GM12878 (cell line): ENCODE data around the gene CD27. TPM values are rescaled to one million over a fixed set of nuclear protein-coding genes. Genes with fewer than 3 reads are reported as not detected.

Experiments
- ATAC-seq: fragments of 200-7000 bp; cut with Tn5 transposase; 3 replicates; pipeline ENCODE4 v1.9.1; 2020; ENCODE audit warnings: mild to moderate bottlenecking, moderate library complexity
- BruUV-seq: library from RNA; stranded (reverse); fragments of 400-500 nt; replicated peaks from 2 replicates; lab custom pipeline; 2021; lab: Mats Ljungman, UMichigan
- CTCF ChIA-PET: fragments of 300-600 bp; sonication (Branson Sonifier 250); formaldehyde crosslinking; extraction: SDS; loops from one replicate; lab custom pipeline; 2021; ENCODE audit warnings: inconsistent platforms; lab: Yijun Ruan, JAX
- POLR2A ChIA-PET: fragments of 350-600 bp; formaldehyde crosslinking; extraction: SDS; loops from one replicate; lab custom pipeline; 2021; ENCODE audit warnings: inconsistent platforms; lab: Charles Lee
- RAD21 ChIA-PET: fragments of 300-600 bp; sonication (Branson Sonifier 250); formaldehyde crosslinking; loops from one replicate; lab custom pipeline; 2023; ENCODE audit warnings: antibody characterized with exemption; ENCODE audit not compliant: unreplicated experiment; lab: Charles Lee
- SMC1A ChIA-PET: fragments of 300-600 bp; sonication (Branson Sonifier 250); formaldehyde crosslinking; loops from one replicate; lab custom pipeline; 2023; ENCODE audit not compliant: unreplicated experiment, uncharacterized antibody; lab: Charles Lee
- DNase-seq: peaks from one replicate; pipeline ENCODE4 v3.0.0-alpha.2; 2011; ENCODE audit warnings: low read depth, low spot score
- FAIRE-seq: peaks from 3 replicates; lab custom pipeline; 2011; peaks lifted over from hg19 to GRCh38; lab: Jason Lieb, UNC
- H2AFZ ChIP-seq: 2 replicates; pipeline ENCODE4 v1.6.0; 2011; ENCODE audit warnings: low read depth, low read length, control low read depth; ENCODE audit not compliant: control insufficient read depth
- H3K27ac ChIP-seq: 2 replicates; pipeline ENCODE4 v1.5.1; 2011; ENCODE audit warnings: control low read depth; ENCODE audit not compliant: control insufficient read depth, insufficient read depth
- H3K27me3 ChIP-seq, 2 experiments: replicated peaks in 1 of 2; 2 replicates each; pipeline versions ENCODE4 v1.6.0 to v1.6.1; 2011; ENCODE audit warnings: low read length in 1 of 2; ENCODE audit not compliant: control insufficient read depth in 2 of 2, insufficient read depth in 2 of 2
- H3K36me3 ChIP-seq, 2 experiments: 2 replicates each; pipeline ENCODE4 v1.5.1; 2011; ENCODE audit warnings: low read length in 1 of 2; ENCODE audit not compliant: control insufficient read depth in 2 of 2, insufficient read depth in 2 of 2
- H3K4me1 ChIP-seq: 2 replicates; pipeline ENCODE4 v1.6.1; 2011; ENCODE audit warnings: mild to moderate bottlenecking, low read length, moderate library complexity, mixed read lengths; ENCODE audit not compliant: control insufficient read depth, insufficient read depth
- H3K4me2 ChIP-seq: 2 replicates; pipeline ENCODE4 v1.6.0; 2011; ENCODE audit warnings: control low read depth; ENCODE audit not compliant: control insufficient read depth, insufficient read depth
- H3K4me3 ChIP-seq: fragments of 200-600 bp; sonication (generic); 2 replicates; pipeline ENCODE4 v1.5.1; 2016
- H3K79me2 ChIP-seq: 2 replicates; pipeline ENCODE4 v1.6.0; 2011; ENCODE audit warnings: low read length; ENCODE audit not compliant: control insufficient read depth, insufficient read depth
- H3K9ac ChIP-seq: 2 replicates; pipeline ENCODE4 v1.8.0; 2011; ENCODE audit warnings: low read length, control low read depth, mixed read lengths; ENCODE audit not compliant: control insufficient read depth, insufficient read depth
- H3K9me3 ChIP-seq: replicated peaks from 3 replicates; pipeline ENCODE4 v1.5.1; 2011; ENCODE audit warnings: mild to moderate bottlenecking, low read length; ENCODE audit not compliant: control insufficient read depth, insufficient read depth
- H4K20me1 ChIP-seq: 2 replicates; pipeline ENCODE4 v1.6.0; 2011; ENCODE audit not compliant: control insufficient read depth, insufficient read depth
- CHD1 ChIP-seq: IDR thresholded peaks from 2 replicates; pipeline ENCODE4 v1.6.1; 2012; ENCODE audit warnings: low read depth, low read length, improper control_type of control experiment
- NBN ChIP-seq: fragments of 450-650 bp; IDR thresholded peaks from 2 replicates; pipeline ENCODE4 v1.6.1; 2016
- NFYB ChIP-seq: IDR thresholded peaks from 2 replicates; pipeline ENCODE4 v1.6.1; 2011; ENCODE audit warnings: low read depth, mild to moderate bottlenecking, low read length, improper control_type of control experiment, moderate library complexity; ENCODE audit not compliant: insufficient read depth
- POLR2A ChIP-seq: IDR thresholded peaks from 2 replicates; pipeline ENCODE4 v1.6.1; 2011; ENCODE audit warnings: low read depth, mild to moderate bottlenecking, low read length
- POLR2AphosphoS5 ChIP-seq: IDR thresholded peaks from 2 replicates; pipeline ENCODE4 v1.6.1; 2011; ENCODE audit warnings: mild to moderate bottlenecking, low read length, inconsistent platforms
- TCF3 ChIP-seq: IDR thresholded peaks from 2 replicates; pipeline ENCODE4 v1.6.1; 2012; ENCODE audit warnings: low read depth, mild to moderate bottlenecking, low read length, borderline replicate concordance; ENCODE audit not compliant: insufficient read depth
- YY1 ChIP-seq: IDR thresholded peaks from 2 replicates; pipeline ENCODE4 v1.6.1; 2011; ENCODE audit warnings: low read depth, mild to moderate bottlenecking, low read length
- ZBED1 ChIP-seq: IDR thresholded peaks from 2 replicates; pipeline ENCODE4 v1.6.1; 2016; ENCODE audit warnings: borderline replicate concordance
- WGBS: methylation state at CpG from one replicate; pipeline ENCODE4 v1.1.6; 2016; ENCODE audit warnings: low lambda C conversion rate; ENCODE audit not compliant: insufficient replicate concordance, insufficient coverage; ENCODE audit errors: missing lambda C conversion rate; 5-methylcytosine and 5-hydroxymethylcytosine counted together
- in situ Hi-C: fragments of 300-500 bp; cut with MboI; formaldehyde crosslinking; loops from 9 replicates; pipeline ENCODE4 v1.14.3; 2018; ENCODE audit warnings: mixed read lengths
- intact Hi-C: fragments of 100-400 bp; cut with micrococcal nuclease; formaldehyde crosslinking; loops from one replicate; pipeline ENCODE4 v1.14.2; 2022; ENCODE audit not compliant: unreplicated experiment
- polyA plus RNA-seq, 11 experiments: library from polyadenylated mRNA; depleted of rRNA in 4 of 11; unstranded in 6 of 11; stranded (reverse) in 5 of 11; fragments of >200 nt; fragmentation: Nextera tagmentation in 4 of 11; fragmentation: Illumina TruSeq in 1 of 11; extraction: Ambion mirVana in 4 of 11; extraction: Trizol in 1 of 11; gene quantifications; 1 replicate in 1 of 11; 2 replicates in 10 of 11; pipeline versions ENCODE4 v1.2.1 to v1.2.3, GENCODE V29; 2011 to 2016; ENCODE audit warnings: inconsistent platforms in 2 of 11, missing spikeins in 2 of 11, low read depth in 1 of 11
- total RNA-seq, 4 experiments: library from RNA; depleted of rRNA in 3 of 4; stranded (reverse); fragments of >200 nt in 3 of 4; fragmentation: Illumina TruSeq in 1 of 4; extraction: Trizol in 1 of 4; gene quantifications; 2 replicates each; pipeline versions ENCODE4 v1.2.1 to v1.2.3, GENCODE V29; 2013 to 2021
- TF ChIP-seq, protein P1 (sequence below): IDR thresholded peaks from 2 replicates; pipeline ENCODE4 v1.6.1; 2011; ENCODE audit warnings: low read depth, mild to moderate bottlenecking, low read length, moderate library complexity, borderline replicate concordance; ENCODE audit errors: extremely low read depth

CD27 gene
- total and polyA plus RNA-seq, 10 of the 15 experiments (the other 5 are each of a cell fraction or from before 2014, with no cell fraction given), result 4.9 to 184 (median 106) TPM

DNA sequence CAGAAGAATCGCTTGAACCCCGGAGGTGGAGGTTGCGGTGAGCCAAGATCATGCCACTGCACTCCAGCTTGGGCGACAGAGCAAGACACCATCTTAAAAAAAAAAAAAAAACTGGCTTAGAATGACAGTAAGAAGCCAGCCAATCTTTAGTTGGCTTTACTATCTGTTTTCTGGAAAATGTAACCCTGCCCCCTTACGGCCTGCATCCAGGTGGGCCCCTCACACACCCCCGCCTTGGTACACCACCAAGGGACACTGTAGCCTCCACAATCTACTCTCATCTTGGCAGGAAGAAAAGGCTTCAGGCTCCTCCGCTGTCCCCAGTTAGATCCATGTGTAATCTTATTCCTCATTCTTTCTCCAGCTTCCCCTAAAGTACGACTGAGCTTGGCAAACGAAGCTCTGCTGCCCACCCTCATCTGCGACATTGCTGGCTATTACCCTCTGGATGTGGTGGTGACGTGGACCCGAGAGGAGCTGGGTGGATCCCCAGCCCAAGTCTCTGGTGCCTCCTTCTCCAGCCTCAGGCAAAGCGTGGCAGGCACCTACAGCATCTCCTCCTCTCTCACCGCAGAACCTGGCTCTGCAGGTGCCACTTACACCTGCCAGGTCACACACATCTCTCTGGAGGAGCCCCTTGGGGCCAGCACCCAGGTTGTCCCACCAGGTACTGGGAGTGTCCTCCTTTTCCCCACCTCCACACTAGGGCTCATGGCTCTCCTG, 13.7 kb downstream of the CD27 start:
- H3K9me3 ChIP-seq, result no peaks in the 10 kb centered on the region
- peaks cover 24 to 31% of the 10 kb centered on the region in 2 experiments for H3K36me3 ChIP-seq
- H3K4me3 ChIP-seq, result no peak overlapping the region
- in situ Hi-C loops, result no loop called here
- no peaks in the 10 kb centered on the region for H3K27me3 ChIP-seq
- POLR2A ChIA-PET, result interaction anchor here (0.5 to 10.3 kb wide), 6 partner anchors 12 to 266 kb away, joined by 3 to 384 read pairs (median 6); partner anchors contain the start of genes CD27, TAPBPL and VAMP1
- peaks cover 50% of the 10 kb centered on the region for H3K79me2 ChIP-seq
- TF ChIP-seq POLR2A (peak; percentile 70), NBN (no peak), NFYB (no peak), POLR2AphosphoS5 (0 out of 2 replicates have a peak, but pooled peaks have one; percentile 20), ZBED1 (peak; percentile 40; the same call in 1 of the 2 replicates), YY1 (no peak), TCF3 (no peak), CHD1 (no peak)
- TF ChIP-seq, protein P1, sequence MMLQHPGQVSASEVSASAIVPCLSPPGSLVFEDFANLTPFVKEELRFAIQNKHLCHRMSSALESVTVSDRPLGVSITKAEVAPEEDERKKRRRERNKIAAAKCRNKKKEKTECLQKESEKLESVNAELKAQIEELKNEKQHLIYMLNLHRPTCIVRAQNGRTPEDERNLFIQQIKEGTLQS, result no peak
- TF ChIP-seq, all 136 proteins: peak for 3
- RAD21 ChIA-PET, result interaction anchor here (1.0 to 8.8 kb wide), 3 partner anchors 12 to 80 kb away, joined by 3 to 319 read pairs (median 126); partner anchors contain the start of genes CD27 and TAPBPL
- Histone ChIP-seq H3K27ac (no peak overlapping the region), H3K4me2 (no peak overlapping the region), H4K20me1 (no peaks in the 10 kb centered on the region), H3K4me1 (peaks cover 38% of the 10 kb centered on the region), H2AFZ (no peak overlapping the region), H3K9ac (no peak overlapping the region)
- WGBS, result 89% methylated on average over 14 of the region's 14 CpGs
- CTCF ChIA-PET, result interaction anchor here (1.2 to 7.3 kb wide), 3 partner anchors 15 to 33 kb away, joined by 3 to 147 read pairs (median 54); partner anchors contain the start of gene CD27
- FAIRE-seq, result no peak
- SMC1A ChIA-PET, result interaction anchor here (5.9 to 8.7 kb wide), 4 partner anchors 7 to 33 kb away, joined by 59 to 169 read pairs (median 129); partner anchors contain the start of genes CD27 and TAPBPL
- intact Hi-C loops, result no loop called here
- no TSS peak for BruUV-seq
- DNase-seq, result no peak
- no peak for ATAC-seq
